SH-SY5Y (cell line): ENCODE measurements around the gene CEP350.

ENCODE experiments used
- GATA2 ChIP-seq: IDR thresholded peaks from 2 replicates; pipeline ENCODE4 v1.6.1; 2011; ENCODE audit warnings: mild to moderate bottlenecking, low read depth, low read length
- GATA3 ChIP-seq: IDR thresholded peaks from 2 replicates; pipeline ENCODE4 v1.6.1; 2011; ENCODE audit warnings: low read depth, mild to moderate bottlenecking, low read length, moderate library complexity

Gene CEP350

DNA sequence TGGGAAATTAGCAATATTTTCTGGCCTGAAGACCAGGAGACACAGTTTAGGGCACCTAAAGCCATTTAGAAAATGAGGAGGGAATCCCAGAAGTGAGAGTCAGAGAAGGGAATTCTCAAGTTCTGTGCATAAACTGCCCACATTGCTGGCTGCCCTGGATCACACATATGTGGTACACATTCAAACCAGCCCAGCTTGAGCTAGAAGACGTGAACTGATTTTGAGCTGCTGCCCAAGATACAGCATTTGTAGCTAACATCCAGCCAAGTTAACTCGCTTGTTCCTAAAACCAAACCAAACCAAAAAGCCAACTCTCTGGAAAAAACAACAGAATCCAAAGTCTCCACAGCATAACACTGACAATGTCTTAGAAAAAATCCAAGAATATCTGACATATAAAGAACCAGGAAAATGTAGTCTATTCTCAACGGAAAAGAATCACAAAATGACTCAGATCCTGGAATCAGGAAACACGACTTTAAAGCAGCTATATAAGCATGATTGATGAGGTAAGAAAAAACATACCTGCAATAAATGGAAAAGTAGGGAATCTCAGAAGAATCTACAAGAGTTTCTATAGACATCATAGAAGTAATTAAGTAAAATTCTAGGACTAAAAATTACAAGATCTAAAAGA, 181.8 kb downstream of the CEP350 start:
- TF ChIP-seq GATA3 (no peak), GATA2 (no peak)

GRCh38 chr1:180136968-180137356, 182.4 kb downstream of the CEP350 start:
- TF ChIP-seq GATA3 (no peak), GATA2 (no peak)

DNA sequence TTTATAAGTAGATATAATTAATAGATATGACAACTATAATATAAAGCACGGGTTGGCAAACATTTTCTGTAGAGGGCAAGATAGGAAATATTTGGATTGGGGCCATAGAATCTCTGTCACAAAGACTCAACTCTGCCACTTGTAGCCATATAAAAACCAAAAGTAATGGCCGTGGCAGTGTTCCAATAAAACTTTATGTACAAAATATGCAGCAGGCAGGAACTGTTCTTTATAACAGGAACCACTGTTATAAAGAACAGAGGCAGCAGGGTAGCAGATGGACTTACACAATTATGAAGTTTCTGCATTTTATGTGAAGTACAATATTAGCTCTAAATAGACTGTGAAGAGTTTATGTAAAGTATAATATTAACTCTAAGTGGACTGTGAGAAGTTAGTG, 183.2 kb downstream of the CEP350 start:
- no peak for TF ChIP-seq GATA3
- no peak for TF ChIP-seq GATA2

GRCh38 chr1:180141381-180141934, 186.8 kb downstream of the CEP350 start:
- no peak for TF ChIP-seq GATA3
- no peak for TF ChIP-seq GATA2

DNA sequence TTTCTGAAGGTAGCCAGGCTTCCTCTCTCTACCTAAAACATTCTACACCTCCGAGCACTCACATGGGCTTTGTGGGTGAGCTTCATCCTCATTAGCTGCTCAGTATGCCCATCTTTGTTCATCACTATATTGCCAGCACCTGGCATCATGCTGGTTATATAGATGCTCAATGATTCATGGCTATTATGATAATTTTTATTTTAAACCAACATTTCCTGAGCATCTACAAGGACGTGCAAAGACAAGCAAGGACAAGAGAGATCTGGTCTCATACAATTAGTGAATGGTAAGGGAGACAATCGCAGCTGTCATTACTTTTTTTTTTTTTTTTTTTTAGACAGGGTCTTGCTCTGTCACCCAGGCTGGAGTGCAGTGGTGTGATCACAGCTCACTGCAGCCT, 188.7 kb downstream of the CEP350 start:
- TF ChIP-seq GATA3 = no peak

GRCh38 chr1:180144659-180145357, 190.2 kb downstream of the CEP350 start:
- no peak for TF ChIP-seq GATA3
- TF ChIP-seq GATA2 = no peak

GRCh38 chr1:180145446-180145845, 190.8 kb downstream of the CEP350 start:
- TF ChIP-seq GATA3 = no peak
- no peak for TF ChIP-seq GATA2

DNA sequence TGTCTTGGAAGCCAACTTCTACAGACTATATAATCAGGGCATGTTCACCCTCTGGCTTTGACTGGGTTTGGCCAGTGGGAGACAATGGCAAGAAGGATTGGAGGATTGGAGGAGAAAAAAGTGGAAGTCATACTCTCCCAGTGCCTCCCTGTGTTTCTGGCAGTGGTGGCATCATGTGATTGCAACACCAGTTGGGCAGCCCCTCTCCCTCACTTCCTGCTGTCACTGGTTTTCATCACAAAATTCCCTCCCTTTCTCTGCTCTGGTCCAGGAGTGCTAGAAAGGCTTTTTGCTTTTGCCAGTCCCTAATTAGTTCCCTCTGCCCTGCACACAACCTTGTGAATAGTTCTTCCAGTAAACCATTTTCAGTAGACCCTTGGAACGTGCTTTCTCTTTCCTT, 196.4 kb downstream of the CEP350 start:
- no peak for TF ChIP-seq GATA2
- no peak for TF ChIP-seq GATA3

DNA sequence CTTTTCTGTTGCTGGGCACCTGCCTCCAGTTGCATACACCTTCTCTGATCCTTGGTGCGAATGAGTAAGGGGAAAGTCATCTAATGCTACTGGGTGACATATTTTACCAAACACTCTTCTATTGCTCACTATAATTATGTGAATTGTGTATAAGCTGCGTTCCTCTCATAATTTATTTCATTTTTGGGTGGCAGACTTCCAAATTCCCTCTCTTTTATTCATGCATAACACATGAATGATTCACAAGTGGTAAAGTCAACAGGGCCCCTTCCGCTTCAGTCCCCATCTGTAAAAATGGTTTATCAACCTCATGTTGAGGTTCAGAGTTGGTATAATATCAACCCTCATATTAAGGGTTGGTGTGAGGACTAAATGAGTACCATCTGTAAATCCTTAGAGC, 196.9 kb downstream of the CEP350 start:
- no peak for TF ChIP-seq GATA3
- no peak for TF ChIP-seq GATA2

DNA sequence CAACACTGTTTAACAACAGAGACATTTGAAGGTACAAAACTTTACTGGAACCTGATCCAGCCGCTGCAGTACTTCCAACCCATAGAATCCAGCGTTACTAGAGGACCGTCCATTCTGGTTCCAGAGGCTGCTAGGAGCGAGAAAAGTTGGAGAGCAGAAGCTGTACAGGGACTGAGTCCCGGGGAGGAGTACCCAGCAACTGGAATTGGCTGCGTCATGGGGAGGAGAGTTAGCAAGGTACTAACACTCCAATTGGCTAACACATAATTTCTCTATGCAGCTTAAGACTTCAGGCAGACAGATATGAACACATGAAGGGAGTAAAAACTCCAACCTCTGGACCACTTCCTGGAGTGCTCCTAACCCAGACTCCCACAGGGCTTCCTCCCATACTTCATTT, 198.0 kb downstream of the CEP350 start:
- TF ChIP-seq GATA2 (no peak), GATA3 (no peak)

- TF ChIP-seq GATA2 = no peak
- no peak for TF ChIP-seq GATA3
Observed at GRCh38 chr1:180153032-180153431, 198.4 kb downstream of the CEP350 start.

DNA sequence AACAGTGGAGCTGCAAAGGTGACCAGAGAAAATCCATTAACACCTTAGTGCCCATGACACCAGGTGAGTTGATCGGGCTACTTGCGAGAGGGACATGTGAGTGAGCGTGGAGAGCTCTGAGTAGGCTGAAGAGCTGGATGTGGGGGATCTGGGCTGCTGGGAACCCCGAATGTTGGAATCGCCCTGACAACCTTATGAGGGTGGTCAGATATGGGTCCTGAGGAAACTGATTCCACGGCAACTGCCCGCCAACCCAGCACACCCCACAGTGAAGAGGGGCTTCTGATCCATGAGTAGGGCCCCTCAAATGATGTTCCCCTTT, 199.4 kb downstream of the CEP350 start:
- TF ChIP-seq GATA3 (no peak), GATA2 (no peak)

DNA sequence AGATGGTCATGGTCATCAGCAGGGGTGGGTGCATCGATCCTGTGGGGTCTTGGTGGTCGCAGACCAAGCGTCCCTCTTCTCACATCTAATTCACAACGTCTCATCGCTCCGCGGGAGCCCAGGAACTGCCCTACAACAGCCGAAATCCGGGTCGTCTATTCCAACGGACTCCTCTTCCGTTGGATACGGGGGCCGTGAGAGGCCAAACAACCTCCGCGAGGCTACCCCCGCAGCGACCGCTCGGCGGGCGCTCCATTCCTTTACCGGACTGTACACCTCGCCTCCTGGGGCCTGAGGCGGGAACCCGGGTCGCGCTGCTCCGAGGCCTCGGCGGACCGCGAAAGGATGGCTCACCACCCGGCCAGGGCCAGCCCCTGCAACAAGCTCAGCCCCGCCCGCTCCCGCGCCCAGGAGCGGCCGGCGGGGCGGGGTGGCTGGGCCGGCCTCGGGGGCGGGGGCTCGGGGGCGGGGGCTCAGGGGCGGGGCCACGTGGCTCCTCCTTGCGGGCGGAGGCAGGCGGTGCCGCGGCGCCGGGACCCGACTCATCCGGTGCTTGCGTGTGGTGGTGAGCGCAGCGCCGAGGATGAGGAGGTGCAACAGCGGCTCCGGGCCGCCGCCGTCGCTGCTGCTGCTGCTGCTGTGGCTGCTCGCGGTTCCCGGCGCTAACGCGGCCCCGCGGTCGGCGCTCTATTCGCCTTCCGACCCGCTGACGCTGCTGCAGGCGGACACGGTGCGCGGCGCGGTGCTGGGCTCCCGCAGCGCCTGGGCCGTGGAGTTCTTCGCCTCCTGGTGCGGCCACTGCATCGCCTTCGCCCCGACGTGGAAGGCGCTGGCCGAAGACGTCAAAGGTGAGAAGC, 199.9 kb downstream of the CEP350 start, which contains the start of gene QSOX1:
TSS of gene QSOX1 (plus strand) at position 545 of the 857 bp plus-strand sequence. CDS start at position 584, 39 bp downstream.
- TF ChIP-seq GATA3 = no peak
- TF ChIP-seq GATA2 = no peak

DNA sequence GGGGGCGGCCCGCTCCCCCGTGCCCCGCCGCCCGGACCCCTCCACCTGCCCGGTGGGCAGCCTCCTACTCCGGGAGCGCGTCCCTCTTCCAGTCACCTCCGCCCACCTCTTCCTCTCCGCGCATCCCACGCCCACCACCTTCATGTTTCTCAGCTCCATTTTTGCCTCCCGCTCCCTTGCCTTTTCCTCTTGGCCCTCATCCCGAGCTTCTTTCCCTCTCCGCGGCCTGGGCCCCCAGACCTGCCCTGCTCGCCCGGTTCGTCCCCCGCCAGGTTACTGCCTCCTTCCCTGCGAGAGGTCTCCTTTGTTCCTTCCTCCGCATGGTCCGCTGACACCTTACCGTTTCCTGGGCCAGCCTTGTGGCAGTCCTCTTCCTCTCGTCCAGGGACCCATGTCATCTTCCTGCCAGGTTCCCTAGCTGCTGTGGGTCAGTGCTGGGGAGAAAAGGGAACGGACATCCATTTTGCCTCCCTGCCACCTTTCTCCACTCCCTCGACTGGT, 200.6 kb downstream of the CEP350 start:
- no peak for TF ChIP-seq GATA3

GRCh38 chr1:180156201-180156600, 201.6 kb downstream of the CEP350 start:
- TF ChIP-seq GATA2 = no peak
- TF ChIP-seq GATA3 = no peak

DNA sequence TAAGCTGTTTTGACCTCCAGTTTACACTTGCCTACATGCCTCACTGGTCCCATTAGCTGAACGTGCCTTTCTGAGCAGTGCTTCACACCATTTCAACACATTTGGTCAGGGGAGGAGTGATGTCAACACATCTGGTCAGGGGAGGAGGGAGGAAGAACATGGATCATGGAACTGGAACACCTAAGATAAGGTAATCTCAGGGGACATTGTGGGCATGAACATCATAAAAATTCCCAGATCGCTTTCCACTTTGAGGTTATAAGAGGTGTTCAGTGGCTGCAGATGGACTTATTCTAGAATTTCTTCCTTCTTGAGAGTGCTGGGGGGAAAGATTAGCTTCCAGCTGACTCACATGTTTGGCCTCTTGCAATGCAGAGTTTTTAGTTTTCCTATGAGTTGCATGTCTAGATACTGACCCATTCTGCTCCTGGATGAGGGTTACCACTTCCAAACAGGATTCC, 202.1 kb downstream of the CEP350 start:
- TF ChIP-seq GATA3 (no peak), GATA2 (no peak)
